ENCODE measurements around the gene THRA.

THRA gene

DNA sequence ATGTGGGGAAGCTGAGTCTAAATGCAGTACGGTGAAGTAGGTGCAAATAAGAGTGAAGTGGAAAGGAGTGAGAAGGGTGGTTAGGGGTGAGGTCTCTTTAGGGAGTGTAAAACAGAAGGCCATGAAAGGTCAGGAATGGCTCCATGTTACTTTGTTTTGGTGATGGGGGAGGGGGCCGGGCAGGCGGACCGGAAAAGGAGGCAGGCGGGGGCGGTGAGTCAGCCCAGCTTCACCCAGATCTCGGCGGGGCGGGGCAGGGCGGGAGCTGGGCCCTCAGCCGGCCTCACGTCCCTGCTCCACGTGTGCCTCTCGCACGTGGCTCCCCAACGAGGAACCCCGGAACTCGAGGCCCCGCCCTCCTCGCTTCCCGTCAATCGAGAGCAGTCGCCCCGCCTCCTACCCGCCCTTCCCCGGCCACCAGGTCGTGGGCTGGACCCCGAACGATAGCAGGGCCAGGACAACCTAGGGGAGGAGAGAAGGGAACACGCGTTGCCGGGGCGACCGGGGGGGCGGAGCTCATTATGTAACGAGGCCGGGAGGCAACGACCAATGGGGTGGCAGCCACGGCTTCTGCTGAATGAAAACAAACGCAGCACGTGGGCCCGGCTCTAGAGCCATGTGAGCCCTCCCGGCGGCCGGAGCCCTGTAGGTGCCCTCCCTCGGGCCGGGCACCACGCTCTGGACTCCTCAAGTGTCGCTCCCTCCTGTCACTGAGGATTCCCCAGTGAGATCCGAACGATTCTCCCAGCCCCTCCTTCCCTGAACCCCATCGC is 36.3 kb downstream of the THRA start:
- DNase-seq (ENCODE audit: low read depth in 3 of 3, low spot score in 1 of 3) = peak; percentile 98 to 99 (median 98)

DNA sequence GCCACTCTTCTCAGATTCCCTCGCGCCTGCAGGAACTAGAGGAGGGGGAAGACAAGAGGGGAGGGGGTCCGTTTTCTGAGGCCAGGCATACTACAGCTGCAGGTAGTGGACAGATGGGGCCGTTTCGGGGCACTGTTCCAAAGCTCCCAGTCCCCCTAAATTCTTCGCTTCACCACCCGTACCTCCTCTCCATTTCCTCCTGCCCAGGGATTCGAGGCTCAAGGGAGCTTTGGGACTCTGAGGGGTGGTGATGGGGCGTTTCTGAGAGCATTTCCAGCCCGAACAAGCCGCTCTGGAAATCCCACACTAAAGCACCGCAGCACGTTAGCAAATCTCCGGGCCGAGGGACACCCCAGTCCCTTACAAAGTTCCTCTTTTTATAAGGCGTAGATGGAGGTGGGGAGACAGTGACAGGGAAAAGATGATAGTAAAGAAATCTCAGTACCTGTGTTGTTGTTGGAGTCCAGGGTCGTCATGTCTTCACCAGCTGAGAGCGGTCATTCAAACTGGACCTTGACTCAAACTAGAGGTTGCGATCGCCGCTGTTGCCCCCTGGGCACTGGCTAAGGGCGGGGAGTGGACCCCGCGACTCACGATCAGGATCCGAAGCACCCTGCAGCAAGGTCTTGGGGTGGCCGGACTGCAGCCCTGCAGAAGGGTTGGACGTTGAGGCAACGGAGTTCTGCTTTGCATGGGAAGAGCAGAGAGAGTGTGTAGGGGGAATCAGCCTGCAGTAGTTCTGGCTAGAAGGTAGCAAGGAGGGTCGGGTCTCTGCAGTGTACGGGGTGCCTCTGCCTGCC is 37.1 kb downstream of the THRA start:
- no peak for DNase-seq (ENCODE audit: low read depth in 3 of 3, low spot score in 1 of 3)

DNA sequence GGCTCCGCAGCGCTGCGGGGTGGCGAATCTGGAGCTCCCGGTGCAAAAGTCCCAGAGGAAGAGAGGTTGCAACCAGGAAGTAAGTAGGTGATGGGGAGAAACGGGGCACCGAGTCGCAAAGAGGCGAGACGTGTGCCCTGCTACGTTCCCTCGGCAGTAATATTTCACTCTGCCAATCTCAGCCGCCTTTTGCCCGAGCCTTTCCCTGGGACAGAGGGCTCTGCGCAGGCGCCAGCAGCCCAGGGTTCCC is 37.6 kb downstream of the THRA start, which contains the start of gene NR1D1:
Gene NR1D1 (minus strand): TSS at position 171 of the 250 bp plus-strand sequence. CDS start 495 bp downstream, outside the sequence.
- no peak for DNase-seq (ENCODE audit: low read depth in 3 of 3, low spot score in 1 of 3)

DNA sequence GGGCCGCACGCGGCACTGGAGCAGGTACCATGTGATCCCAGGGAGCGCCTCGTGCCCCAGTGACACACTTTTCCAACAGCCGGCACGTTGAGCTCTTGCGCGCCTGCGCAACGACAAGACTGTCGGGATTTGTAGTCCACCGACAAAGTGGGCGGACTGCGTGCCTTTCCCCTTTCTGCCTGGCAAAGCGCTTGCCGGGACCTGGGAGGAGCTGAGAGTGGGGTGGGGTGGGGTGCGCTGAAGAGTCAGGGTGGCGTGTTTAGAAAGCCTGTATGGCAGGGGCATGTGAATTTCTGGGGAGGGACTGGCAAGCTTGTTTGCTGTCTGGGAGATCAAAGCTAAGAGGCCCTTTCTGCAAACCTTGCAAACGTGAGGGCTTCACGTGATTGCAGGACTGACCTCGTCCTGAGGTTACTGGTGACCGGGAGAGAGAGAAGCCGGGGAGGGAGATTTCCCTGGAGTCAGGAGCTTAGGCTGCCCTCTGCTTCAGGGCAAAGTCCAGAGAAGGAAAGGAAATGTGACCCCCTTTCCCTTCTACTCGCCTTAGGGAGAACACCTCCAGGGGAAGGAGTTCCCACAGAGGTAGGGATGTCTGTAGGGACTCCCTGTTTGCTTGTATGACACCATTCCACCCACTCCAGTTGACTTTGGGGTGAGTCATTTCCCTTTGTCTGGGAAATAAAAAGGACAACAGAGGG is 38.1 kb downstream of the THRA start:
- peak; percentile 73 to 83 (median 80) for DNase-seq (ENCODE audit: low read depth in 3 of 3, low spot score in 1 of 3)

DNA sequence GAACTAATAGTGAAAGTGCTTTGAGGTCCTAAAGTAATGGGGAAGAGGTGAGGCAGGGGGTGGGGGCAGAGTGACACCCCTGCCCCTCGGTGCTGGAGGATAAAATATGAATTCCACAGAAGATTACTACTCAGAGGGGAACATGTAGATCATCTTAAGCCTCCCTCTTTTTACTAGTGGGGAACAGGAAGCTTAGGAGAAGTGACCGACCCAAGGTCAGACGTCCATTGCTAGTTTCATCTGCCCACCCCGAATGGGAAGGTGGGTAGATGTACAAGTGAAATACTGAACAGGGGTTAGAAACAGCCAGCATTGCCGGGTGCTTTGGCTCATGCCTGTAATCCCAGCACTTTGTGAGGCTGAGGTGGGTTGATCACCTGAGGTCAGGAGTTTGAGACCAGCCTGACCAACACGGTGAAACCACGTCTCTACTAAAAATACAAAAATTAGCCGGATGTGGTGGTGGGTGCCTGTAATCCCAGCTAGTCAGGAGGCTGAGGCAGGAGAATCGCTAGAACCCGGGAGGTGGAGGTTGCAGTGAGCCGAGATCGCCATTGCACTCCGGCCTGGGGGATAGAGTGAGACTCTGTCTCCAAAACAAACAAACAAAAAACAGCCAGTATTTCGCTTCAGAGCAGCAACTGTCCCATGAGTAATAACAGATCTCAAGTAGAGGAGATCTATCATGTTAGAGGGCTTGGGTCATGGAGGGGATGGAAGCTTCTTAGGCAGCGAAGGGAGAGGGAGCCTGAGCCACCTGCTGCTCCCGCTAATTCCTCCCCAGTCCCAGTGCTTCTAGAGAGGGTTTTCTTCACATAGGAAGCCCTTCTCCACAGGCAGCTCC is 38.8 kb downstream of the THRA start:
- DNase-seq (ENCODE audit: low read depth in 3 of 3, low spot score in 1 of 3) = no peak

DNA sequence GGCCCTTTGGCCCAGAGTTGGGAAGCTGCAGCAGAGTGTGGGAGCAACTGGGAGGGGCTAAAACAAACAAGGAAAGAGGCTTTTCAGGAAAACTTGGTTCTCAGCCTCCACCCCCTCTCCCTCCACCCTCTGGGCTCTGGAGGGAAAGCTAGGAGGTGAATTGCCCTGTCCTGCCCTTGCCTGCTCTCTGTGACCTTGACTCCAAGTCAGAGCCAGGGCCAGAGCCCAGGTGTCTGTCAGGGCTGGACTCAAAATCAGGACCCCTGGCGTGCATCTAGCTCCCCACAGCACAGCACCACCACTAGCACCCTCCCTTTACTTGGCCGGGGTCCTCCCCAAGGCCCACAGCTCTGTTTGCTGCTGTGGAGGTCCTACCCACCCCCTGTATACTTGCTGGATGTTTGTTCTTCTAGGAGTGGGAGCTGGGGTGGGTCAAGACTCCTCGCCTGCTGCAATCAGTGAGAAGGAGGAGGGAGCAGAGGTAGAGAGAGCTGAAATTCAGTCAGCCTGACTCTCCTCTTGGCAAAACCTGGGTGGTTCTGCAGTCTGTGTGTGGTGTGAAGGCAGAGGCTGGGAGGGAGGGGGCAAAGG is 40.4 kb downstream of the THRA start:
- no peak for DNase-seq (ENCODE audit: low read depth in 3 of 3, low spot score in 1 of 3)

DNA sequence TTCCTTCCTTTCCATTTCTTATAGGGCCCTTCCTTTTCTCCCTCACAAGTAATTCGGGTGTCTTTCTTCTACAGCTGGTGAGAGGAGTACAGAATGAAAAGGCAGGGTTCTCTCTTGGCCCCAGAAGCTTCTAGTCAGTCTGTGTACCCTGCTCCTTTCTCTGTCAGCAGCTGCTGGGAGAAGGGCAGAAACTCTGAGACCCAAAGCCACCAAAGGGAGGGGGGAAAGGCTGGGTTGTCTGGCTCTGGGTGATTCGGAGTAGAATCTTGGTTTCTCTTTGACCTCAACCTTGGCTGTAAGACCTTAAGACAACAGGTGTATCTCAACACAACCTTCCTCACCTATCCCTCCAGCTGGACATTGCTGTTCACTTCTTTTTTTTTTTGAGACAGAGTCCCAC is 40.9 kb downstream of the THRA start:
- DNase-seq (ENCODE audit: low read depth in 3 of 3, low spot score in 1 of 3) = no peak

DNA sequence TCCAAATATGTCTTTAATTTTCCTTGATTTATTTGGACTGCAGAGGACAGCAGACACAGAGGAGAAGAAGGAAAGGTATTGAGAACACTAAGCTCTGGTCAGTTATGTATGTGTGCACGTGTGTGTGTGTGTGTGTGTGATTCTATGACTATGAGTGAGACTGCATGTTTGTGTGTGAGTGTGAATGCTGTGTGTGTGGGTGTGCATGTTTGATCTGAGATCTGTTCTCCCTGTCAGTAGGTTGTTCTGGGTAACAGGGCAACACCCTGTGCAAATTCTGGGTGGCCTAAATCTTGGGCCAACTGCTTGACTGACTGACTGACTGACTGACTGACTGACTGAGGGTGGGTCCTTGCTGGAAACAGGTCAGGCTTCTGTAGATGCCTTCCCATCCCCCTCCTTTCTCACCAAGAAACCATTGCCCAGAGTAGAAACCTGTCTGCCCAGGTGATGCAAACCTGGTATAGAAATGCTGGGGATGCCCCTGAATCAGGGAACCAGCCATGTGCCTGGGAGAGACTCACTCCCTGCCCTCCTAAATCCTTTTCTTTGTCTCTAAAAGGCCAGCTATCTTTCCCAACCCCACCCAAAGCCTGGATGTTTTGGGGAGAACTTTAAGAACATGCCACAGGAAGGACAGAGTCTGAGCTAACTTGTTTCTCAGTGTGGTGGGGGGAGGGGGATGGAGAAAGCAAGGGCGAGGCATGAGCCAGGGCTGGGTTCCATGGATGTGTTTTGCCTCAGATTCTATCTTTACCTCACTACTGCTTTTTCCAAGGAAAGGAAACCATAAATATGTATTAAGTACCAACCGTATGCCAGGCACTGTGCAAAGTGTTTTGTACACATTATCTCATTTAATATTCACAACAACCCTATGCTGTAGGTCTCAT is 42.1 kb downstream of the THRA start:
- DNase-seq (ENCODE audit: low read depth in 3 of 3, low spot score in 1 of 3) = no peak

DNA sequence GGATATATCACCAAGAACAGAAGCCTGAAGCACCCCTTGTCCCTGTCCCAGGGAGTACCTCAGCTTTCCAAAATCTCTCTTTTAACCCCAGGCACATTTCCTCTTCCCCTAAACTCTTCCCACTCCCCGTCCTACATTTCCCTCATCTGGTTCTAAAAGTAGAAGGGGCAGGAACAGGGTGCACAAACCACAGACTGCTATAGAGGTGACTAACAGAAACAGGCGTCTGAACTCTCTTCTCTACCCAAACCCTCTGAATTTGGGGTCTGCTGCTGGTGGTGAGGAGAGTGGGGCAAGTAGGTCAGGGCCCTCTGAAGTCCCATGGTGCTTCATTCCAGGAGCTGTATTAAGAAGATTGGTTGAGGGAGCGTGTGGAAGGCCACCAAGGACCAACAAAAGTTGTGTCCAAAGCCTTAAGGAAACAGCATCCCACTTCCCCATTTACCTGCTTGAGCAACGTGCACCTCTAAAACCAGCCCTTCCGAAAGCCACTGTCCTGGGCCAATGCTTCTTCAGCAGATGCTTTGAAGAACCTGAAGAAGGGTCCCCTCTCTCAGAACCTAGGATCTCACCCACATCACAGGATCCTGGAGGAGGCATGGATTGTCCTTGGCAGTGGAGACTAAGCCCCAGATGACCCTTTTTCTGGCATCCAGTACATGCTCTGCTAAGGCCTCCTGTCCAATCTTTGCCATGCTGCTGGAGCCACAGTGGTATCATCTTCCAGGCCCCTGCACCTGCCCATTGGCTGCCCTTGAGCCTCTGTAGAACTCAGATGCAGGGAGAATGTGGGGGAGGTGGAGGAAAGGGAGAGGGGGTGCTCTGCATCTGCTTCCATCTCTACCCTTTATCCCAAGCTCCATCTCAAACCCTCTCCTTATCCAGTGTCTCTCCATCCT is 43.3 kb downstream of the THRA start:
- no peak for DNase-seq (ENCODE audit: low read depth in 3 of 3, low spot score in 1 of 3)

DNA sequence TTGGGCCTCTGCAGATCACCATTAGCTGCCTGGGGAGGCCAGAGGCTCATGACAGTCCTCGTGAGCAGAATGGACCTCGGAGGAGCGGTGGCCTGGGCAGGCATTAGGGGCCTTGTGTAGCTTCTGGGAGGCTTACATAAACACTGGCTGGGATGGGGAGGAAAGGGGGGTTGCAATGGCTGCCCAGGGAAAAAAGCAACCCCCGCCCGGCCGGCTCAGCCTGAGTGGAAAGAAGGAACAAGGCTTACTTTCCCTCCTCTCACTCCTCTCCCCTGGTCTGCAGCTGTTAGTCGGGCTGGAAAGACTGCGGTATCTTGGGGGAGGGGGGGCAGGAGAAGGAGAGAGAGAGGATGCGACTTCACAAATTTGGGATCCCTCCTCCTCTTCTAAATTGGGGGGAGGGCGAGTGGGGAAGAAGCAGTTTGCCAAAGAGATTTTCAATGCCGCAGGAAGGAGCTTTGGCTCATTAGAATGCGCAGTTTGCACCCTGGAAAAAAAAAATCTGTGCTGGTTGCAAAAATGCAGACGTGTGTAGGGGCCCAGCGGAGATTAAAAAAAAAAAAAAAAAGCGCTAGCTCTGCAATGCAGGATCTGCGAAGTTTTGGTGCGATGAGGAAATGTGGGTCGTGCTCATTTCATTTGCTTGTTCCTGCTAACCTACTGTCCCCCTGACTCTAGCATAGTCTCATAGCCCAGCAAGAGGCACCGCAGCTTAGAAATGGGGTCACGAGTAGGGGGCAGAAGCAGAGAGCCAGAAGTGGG is 44.2 kb downstream of the THRA start:
- no peak for DNase-seq (ENCODE audit: low read depth in 3 of 3, low spot score in 1 of 3)

DNA sequence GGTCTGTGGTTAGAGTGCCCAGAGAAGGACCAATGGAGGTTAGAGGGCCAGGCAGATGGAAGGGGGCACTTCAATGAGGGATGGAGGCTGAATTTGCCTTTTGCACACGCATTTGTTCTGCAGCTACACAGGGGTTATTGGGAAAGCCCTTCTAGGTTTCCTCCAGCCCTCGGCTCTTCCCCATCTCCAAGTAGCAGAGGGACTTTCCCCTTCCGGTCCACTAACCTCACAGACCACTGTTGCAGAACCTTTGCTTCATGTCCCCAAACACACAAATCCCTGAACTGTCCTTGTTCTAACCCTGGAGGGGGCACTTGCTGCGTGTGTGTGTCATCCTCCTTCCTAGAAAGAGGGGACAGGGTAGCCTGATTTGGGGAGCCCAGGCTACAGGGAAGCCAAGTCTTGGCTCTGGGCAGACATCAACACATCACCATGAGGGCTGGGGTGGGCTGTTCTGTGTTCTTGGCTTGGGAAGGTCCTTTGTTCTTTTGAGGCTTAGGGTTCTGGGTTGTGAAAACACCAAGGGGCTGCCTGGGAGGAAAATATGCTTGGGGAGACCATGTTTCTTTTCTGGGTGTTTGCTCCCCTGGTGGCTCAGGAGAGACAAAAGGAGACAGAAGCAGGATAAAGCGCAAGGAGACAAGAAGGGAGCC is 44.9 kb downstream of the THRA start:
- no peak for DNase-seq (ENCODE audit: low read depth in 3 of 3, low spot score in 1 of 3)

DNA sequence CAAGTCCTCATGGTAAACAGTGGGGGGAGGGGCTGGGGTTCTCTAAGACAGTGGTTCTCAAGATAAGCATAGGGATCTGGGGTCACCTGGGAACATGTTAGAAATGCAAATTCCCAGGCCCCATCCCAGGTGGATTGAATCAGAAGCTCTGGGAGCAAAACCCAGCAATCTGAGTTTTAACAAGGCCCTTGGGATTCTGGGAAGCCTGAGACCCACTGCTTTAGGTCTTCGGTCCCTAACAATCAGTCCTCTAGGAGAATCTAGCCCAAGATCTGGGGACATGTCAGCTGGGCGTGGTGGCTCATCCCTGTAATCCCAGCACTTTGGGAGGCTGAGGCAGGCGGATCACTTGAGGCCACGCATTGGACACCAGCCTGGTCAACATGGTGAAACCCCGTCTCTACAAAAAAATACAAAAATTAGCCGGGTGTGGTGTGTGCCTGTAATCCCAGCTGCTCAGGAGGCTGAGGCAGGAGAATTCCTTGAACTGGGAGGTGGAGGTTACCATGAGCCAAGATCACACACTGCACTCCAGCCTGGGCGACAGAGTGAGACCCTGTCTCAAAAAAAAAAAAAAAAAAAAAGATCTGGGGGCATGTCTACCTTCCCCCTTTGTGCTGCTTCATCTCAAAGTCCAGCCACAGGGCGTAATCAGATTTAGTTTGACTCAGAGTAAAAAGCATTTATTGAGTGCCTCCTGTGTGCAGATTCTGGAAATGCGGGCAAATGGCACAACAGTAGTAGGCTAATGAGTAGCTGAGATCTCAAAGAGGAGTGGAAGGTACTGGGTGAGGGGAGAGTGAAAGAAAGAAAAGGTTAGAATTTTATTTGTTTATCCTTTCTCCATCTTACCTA is 46.4 kb downstream of the THRA start:
- no peak for DNase-seq (ENCODE audit: low read depth in 3 of 3, low spot score in 1 of 3)

DNA sequence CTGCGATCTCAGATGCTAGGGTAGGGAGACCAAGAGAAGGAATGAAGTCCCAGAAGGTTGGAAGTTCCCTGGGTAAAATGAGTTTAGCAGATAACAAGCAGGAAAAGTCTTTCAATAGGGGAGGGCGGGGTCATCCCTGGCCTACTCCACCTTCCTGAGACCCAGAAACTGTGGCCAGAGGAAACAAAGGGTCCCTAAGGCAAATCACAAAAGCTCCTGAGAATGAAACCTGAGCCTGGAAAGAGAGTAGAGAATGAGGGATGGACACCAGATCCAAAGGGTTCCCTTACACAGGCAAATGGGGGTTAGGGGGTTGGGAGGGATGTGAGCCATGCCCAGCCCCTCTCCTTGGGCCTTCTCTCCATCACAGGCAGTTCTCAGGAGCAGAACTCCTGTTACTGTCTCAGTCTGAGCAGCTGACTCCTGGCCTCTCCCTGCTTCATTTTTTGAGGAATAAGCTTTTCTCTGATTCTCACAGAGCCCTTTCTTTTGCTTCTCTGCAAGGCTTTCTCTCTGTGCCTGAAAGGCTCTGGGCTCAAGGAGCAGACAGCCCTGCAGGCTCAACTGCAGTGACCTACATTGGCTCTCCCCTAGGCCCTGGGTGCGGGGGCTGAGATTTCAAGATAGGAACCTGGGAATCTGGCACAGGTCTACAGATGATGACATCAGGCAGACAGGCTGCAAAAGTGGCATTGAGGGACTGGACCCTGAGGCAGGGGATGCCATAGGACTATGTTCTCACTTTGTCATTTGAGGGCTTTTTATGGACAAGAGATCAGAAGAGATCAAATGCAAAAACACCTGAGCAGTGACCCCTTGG is 47.5 kb downstream of the THRA start:
- no peak for DNase-seq (ENCODE audit: low read depth in 3 of 3, low spot score in 1 of 3)

DNA sequence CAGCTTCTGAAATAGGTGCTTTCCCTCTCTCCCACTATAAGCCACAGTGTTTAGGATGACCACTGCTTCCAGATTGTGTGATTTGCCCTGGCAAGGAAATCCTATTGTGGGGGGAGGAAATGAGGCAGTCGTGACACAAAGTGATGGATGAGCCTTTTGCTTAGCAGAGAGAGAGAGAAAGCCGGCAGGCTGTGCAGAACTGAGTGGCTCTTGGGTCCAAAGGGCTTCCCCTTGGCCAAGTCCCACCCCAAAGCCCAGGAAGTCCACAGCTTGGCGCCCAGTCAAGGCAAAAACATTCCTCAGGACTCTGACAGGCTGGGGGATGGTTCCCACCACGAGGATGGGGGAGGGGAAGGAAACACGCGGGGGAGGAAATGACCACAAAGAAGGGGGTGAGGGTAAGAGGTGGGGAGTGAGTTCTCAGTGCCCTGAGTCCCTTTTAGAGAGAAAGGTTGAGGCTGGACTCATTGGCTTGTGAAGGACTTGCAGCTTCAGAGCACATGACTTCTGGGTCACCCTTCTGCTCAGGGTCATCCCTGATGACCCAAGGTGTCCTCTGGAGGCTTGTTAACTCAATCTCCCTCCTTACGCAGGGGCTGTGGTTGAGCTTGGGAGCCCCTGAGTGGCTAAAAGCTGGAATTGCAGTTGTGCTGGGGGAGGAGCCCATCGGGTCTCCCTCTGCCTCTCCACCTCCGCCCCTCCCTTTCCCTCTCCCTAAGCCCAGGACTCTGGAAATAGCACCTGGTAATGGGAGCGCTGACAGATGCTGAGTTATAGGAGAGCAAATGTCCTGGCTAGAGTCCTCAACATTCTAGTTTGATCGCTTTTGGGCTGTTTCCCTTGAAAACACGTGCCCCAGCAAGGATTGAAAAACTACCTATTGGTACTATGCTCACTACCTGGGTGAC is 48.7 kb downstream of the THRA start:
- peak in 1 of 3 donors; percentile 28 for DNase-seq (ENCODE audit: low read depth in 3 of 3, low spot score in 1 of 3)

All from stimulated activated CD4-positive, alpha-beta T cell treated with anti-CD3 and anti-CD28 coated beads, TNF-alpha, amount 100 ng/mL, for 1 hour (primary cell).